Activated CD4-positive, alpha-beta T cell treated with anti-CD3 and anti-CD28 coated beads, Interleukin-2, amount 10 ng/mL, durations not matched to agents 7 days and 5 days (primary cell): ENCODE measurements around the gene RHOF. TPM values are rescaled to one million over a fixed set of nuclear protein-coding genes. Genes with fewer than 3 reads are reported as not detected.
"Not testable (repeated sequence)": the region's sequence is repeated elsewhere in the genome, so short reads cannot be mapped to it uniquely, and the experiment has no call there.

ENCODE experiments used
- CTCF ChIA-PET: fragments of 350-600 bp; sonication (Branson Sonifier 250); formaldehyde crosslinking; loops from one replicate; lab custom pipeline; 2021; ENCODE audit warnings: antibody characterized with exemption; lab: Charles Lee
- POLR2A ChIA-PET: fragments of 350-600 bp; sonication (Branson Sonifier 250); formaldehyde crosslinking; loops from one replicate; lab custom pipeline; 2021; ENCODE audit warnings: antibody characterized with exemption; lab: Charles Lee
- DNase-seq: peaks from one replicate; pipeline ENCODE4 v3.0.0-alpha.2; 2020
- H3K27ac Mint-ChIP-seq: one replicate; pipeline ENCODE4 v1.8.0; 2021; ENCODE audit warnings: mild to moderate bottlenecking, moderate library complexity, mixed read lengths
- H3K27me3 Mint-ChIP-seq: one replicate; pipeline ENCODE4 v1.8.0; 2021; ENCODE audit warnings: mixed read lengths
- H3K36me3 Mint-ChIP-seq: one replicate; pipeline ENCODE4 v1.8.0; 2021; ENCODE audit warnings: low read depth, mixed read lengths
- H3K4me1 Mint-ChIP-seq: one replicate; pipeline ENCODE4 v1.8.0; 2021; ENCODE audit warnings: mixed read lengths
- H3K4me3 Mint-ChIP-seq: one replicate; pipeline ENCODE4 v1.8.0; 2021; ENCODE audit warnings: mild to moderate bottlenecking, moderate library complexity, mixed read lengths
- H3K9me3 Mint-ChIP-seq: one replicate; pipeline ENCODE4 v1.8.0; 2021; ENCODE audit warnings: mixed read lengths
- total RNA-seq, 2 experiments: library from RNA; stranded (reverse); gene quantifications; one replicate each; pipeline ENCODE4 v1.2.3, GENCODE V29; 2021

The RHOF gene
- total RNA-seq, 2 experiments from 2014 or later: 132 to 148 TPM

DNA sequence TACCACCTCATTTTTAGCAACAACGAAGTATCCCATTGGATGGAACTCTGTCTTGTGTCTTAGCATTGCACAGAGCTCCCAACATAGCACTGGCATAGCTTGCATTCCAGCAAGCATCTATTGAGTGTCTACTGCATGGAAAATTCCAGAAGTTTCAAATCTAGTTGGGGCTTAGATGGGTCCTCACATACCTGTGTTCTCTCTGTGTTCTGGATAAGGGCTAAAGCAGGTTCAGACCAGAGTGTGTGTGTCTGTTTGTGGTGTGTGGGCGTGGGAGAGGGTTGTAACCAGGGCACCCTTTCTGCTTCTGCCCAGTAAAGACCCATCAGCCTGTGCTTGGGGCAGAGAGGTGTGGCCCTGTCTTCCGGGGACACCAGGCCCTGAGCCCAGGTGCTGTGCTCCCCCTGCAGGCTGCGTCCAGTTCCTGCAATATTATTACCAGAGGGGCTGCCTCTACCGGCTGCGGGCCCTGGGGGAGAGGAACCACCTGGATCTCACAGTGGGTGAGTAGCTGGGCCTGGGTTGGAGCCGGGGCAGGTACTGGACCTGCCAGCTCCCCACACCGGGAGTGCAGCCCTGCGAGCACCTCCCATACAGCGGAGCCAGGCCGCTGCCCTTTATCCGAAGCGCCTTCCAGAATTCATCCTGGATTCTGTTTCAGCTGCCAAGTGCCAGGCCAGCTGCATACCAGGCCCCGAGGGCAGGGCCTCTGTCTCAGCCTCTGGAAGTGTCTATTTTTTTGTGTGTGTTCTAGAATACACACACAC lies 20.3 kb downstream of the RHOF start:
- Mint-ChIP-seq H3K4me3 (no peak overlapping the region), H3K27ac (peak overlapping the region; percentile 81), H3K9me3 (no peaks in the 10 kb centered on the region), H3K4me1 (peaks cover 20% of the 10 kb centered on the region), H3K27me3 (no peaks in the 10 kb centered on the region), H3K36me3 (no peaks in the 10 kb centered on the region)
- CTCF ChIA-PET: interaction anchor here (0.6 to 40.9 kb wide), 19 partner anchors 9 to 766 kb away, joined by 3 to 1058 read pairs (median 4); partner anchors contain the start of genes RHOF, SETD1B and TMEM120B
- DNase-seq: peak; percentile 87
- POLR2A ChIA-PET: interaction anchor here (0.6 kb wide), 1 partner anchor 20 kb away, joined by 4 read pairs; the partner anchor contains the start of gene RHOF

GRCh38 chr12:121770813-121771625 lies 22.5 kb downstream of the RHOF start:
- CTCF ChIA-PET: interaction anchor here (0.6 to 40.9 kb wide), 2 partner anchors 29 to 604 kb away, joined by 3 to 1058 read pairs; partner anchors contain the start of genes RHOF and SETD1B
- POLR2A ChIA-PET: interaction anchor here (0.6 kb wide), 1 partner anchor 318 kb away, joined by 3 read pairs; no protein-coding TSS in a partner anchor
- H3K27ac Mint-ChIP-seq: no peak overlapping the region
- H3K27me3 Mint-ChIP-seq: no peaks in the 10 kb centered on the region
- H3K4me3 Mint-ChIP-seq: no peak overlapping the region
- no peak for DNase-seq
- peaks cover 12% of the 10 kb centered on the region for H3K4me1 Mint-ChIP-seq
- H3K9me3 Mint-ChIP-seq: no peaks in the 10 kb centered on the region
- no peaks in the 10 kb centered on the region for H3K36me3 Mint-ChIP-seq

DNA sequence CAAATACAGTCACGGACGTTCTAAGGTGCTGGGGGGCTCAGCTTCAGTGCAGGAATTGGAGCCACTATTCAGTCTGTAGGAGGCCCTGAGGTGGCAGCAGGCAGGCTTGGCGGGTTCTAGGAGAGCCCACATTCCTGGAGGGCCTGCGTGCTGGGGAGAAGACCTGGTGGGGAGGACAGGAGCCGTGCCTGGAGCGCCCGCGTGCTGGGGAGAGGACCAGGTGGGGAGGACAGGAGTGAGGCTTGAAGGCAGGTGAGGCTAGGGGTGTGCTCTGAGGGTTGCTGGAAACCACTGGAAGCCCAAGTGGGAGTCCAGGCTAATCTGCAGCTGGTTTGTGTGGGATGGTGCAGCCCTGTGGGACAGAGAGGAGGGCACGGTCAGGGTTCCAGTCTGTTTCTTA lies 23.1 kb downstream of the RHOF start:
- Mint-ChIP-seq H3K4me3 (no peak overlapping the region), H3K4me1 (peaks cover 11% of the 10 kb centered on the region), H3K27ac (no peak overlapping the region), H3K9me3 (no peaks in the 10 kb centered on the region), H3K27me3 (no peaks in the 10 kb centered on the region), H3K36me3 (no peaks in the 10 kb centered on the region)
- CTCF ChIA-PET: interaction anchor here (1.1 to 40.9 kb wide), 2 partner anchors 13 to 30 kb away, joined by 3 to 1058 read pairs; partner anchors contain the start of genes RHOF and SETD1B
- no peak for DNase-seq
- POLR2A ChIA-PET: no interaction called here

DNA sequence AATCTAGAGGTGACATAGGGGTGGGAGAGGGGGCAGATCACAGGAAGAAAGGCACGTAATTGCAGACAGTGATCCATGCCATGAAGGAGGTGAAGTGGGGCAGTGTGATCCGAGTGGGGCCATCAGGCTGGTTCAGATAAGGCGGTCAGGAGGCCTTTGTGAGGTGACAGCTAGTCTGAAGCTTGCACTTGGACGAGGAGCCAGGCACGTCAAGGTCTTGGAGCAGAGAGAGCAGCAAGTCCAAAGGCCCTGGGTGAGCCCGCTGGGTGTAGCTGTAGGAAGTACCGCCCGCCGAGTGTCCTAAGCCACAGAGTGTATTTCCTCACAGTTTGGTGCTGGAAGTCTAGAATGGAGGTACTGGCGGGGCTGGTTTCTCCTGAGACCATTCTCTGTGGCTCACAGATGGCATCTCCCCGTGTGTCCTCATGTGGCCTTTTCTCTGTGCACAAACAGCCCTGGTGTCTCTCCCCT lies 23.6 kb downstream of the RHOF start:
- peaks cover 11% of the 10 kb centered on the region for H3K4me1 Mint-ChIP-seq
- CTCF ChIA-PET: interaction anchor here (0.5 to 40.9 kb wide), 4 partner anchors 13 to 218 kb away, joined by 3 to 1058 read pairs (median 3); partner anchors contain the start of genes RHOF and SETD1B

GRCh38 chr12:121769297-121769830 lies 24.1 kb downstream of the RHOF start:
- H3K36me3 Mint-ChIP-seq: no peaks in the 10 kb centered on the region
- POLR2A ChIA-PET: no interaction called here

More for the DNA sequence above, 23.6 kb downstream of the RHOF start:
- Mint-ChIP-seq H3K27me3 (no peaks in the 10 kb centered on the region), H3K36me3 (no peaks in the 10 kb centered on the region), H3K27ac (no peak overlapping the region), H3K4me3 (no peak overlapping the region), H3K9me3 (no peaks in the 10 kb centered on the region)
- POLR2A ChIA-PET: no interaction called here
- no peak for DNase-seq

DNA sequence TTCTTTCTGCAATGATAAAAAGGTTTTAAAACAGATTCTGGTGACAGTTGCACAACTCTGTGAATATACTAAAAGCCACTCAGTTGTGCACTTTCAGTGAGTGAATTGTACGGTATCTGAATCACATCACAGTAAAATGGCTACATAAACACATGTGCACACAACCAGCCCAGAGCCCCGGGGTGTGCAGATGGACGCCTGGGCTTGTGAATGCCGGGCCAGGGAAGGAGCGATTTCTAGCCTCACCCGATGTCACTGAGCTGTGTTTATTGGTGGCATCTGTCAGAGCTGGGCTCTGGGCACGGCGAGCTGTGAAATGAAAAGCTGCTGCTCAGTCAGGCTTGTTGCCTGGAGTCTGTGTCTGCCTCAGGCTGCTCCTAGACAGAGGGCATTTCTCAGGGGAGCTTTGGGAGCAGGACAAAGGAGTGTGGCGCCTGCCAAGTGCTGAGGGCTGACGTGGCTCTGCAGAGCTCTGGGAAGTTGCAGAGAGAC lies 25.9 kb downstream of the RHOF start:
- Mint-ChIP-seq H3K4me3 (no peak overlapping the region), H3K36me3 (no peaks in the 10 kb centered on the region), H3K27me3 (no peaks in the 10 kb centered on the region), H3K27ac (no peak overlapping the region), H3K9me3 (no peaks in the 10 kb centered on the region), H3K4me1 (peaks cover 1% of the 10 kb centered on the region)
- ChIA-PET POLR2A (no interaction called here), CTCF (interaction anchor here (0.6 to 40.9 kb wide), 5 partner anchors 9 to 33 kb away, joined by 3 to 1058 read pairs (median 7); partner anchors contain the start of genes RHOF and SETD1B)
- DNase-seq: no peak

More at GRCh38 chr12:121769297-121769830, 24.1 kb downstream of the RHOF start:
- Mint-ChIP-seq H3K4me1 (peaks cover 11% of the 10 kb centered on the region), H3K27me3 (no peaks in the 10 kb centered on the region), H3K27ac (no peak overlapping the region), H3K9me3 (no peaks in the 10 kb centered on the region), H3K4me3 (no peak overlapping the region)
- CTCF ChIA-PET: interaction anchor here (0.5 to 40.9 kb wide), 5 partner anchors 12 to 218 kb away, joined by 3 to 1058 read pairs (median 3); partner anchors contain the start of genes RHOF and SETD1B
- DNase-seq: no peak

- CTCF ChIA-PET: interaction anchor here (1.2 to 40.9 kb wide), 4 partner anchors 10 to 324 kb away, joined by 3 to 1058 read pairs (median 4); partner anchors contain the start of genes RHOF and SETD1B
These were observed 27.0 kb downstream of the RHOF start for GRCh38 chr12:121766290-121767039.

GRCh38 chr12:121765573-121765972 lies 27.9 kb downstream of the RHOF start:
- no peaks in the 10 kb centered on the region for H3K36me3 Mint-ChIP-seq
- no peak overlapping the region for H3K27ac Mint-ChIP-seq
- no peaks in the 10 kb centered on the region for H3K4me1 Mint-ChIP-seq
- POLR2A ChIA-PET: no interaction called here
- no peaks in the 10 kb centered on the region for H3K27me3 Mint-ChIP-seq
- no peak overlapping the region for H3K4me3 Mint-ChIP-seq
- no peaks in the 10 kb centered on the region for H3K9me3 Mint-ChIP-seq
- DNase-seq: no peak
- CTCF ChIA-PET: interaction anchor here (0.9 to 40.9 kb wide), 4 partner anchors 12 to 323 kb away, joined by 3 to 1058 read pairs (median 4); partner anchors contain the start of genes RHOF and SETD1B

More at GRCh38 chr12:121766290-121767039, 27.0 kb downstream of the RHOF start:
- no peak overlapping the region for H3K27ac Mint-ChIP-seq
- POLR2A ChIA-PET: no interaction called here
- no peaks in the 10 kb centered on the region for H3K36me3 Mint-ChIP-seq
- no peaks in the 10 kb centered on the region for H3K27me3 Mint-ChIP-seq
- H3K9me3 Mint-ChIP-seq: no peaks in the 10 kb centered on the region
- no peaks in the 10 kb centered on the region for H3K4me1 Mint-ChIP-seq
- DNase-seq: no peak
- H3K4me3 Mint-ChIP-seq: no peak overlapping the region

DNA sequence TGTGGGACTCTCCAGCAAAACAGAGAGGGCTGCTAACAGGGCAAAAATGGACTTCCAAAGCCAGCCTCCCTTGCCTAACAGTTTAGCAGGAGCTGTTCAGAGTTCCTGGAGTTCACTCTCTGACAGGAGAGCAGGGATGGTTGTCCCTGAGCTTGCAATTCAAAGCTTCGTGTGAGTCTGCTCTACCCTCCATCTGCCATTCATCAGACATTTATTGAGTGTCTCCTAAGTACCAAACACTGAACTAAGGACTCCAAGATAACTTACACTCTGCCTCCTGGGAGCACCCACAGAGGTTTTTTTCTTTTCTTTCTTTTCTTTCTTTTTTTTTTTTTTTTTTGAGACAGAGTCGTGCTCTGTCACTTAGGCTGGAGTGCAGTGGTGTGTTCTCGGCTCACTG lies 28.7 kb downstream of the RHOF start:
- no peak overlapping the region for H3K27ac Mint-ChIP-seq
- no peaks in the 10 kb centered on the region for H3K9me3 Mint-ChIP-seq
- no peak overlapping the region for H3K4me3 Mint-ChIP-seq
- ChIA-PET POLR2A (no interaction called here), CTCF (interaction anchor here (0.9 to 40.9 kb wide), 4 partner anchors 8 to 35 kb away, joined by 3 to 1058 read pairs (median 4); partner anchors contain the start of genes RHOF and SETD1B)
- H3K36me3 Mint-ChIP-seq: no peaks in the 10 kb centered on the region
- DNase-seq: no peak
- H3K4me1 Mint-ChIP-seq: no peaks in the 10 kb centered on the region
- H3K27me3 Mint-ChIP-seq: no peaks in the 10 kb centered on the region

DNA sequence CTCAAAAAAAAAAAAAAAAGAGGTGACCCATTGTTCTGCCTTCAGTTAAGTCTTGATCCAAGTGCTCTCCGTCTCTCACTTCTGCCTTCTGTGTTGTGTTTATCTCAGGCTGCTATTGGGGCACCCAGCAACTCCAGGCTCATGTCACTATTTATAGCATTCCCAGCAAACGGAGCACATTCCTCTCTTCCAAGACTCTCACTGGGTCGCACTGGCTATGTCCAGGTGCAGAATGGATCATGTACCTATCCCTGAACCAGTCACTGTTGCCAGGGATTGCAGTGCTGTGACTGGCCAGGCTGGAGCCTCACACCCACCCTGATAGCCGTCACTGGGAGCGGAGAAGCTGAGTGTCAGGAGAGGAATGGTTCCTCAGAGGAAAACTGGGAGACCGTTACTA lies 31.2 kb downstream of the RHOF start:
- Mint-ChIP-seq H3K4me3 (no peak overlapping the region), H3K27ac (no peak overlapping the region)
- POLR2A ChIA-PET: no interaction called here

GRCh38 chr12:121758536-121758935 lies 35.0 kb downstream of the RHOF start:
- CTCF ChIA-PET: interaction anchor here (0.7 to 1.4 kb wide), 2 partner anchors 36 to 190 kb away, joined by 3 to 9 read pairs; no protein-coding TSS in a partner anchor
- H3K9me3 Mint-ChIP-seq, H3K4me3 Mint-ChIP-seq, POLR2A ChIA-PET, DNase-seq, H3K27ac Mint-ChIP-seq, H3K36me3 Mint-ChIP-seq, H3K27me3 Mint-ChIP-seq: not testable (repeated sequence)
- H3K4me1 Mint-ChIP-seq: peaks cover 15% of the 10 kb centered on the region

More for the DNA sequence above, 31.2 kb downstream of the RHOF start:
- DNase-seq: no peak
- Mint-ChIP-seq H3K36me3 (no peaks in the 10 kb centered on the region), H3K9me3 (no peaks in the 10 kb centered on the region), H3K27me3 (no peaks in the 10 kb centered on the region), H3K4me1 (no peaks in the 10 kb centered on the region)
- CTCF ChIA-PET: interaction anchor here (1.0 to 1.5 kb wide), 2 partner anchors 32 to 36 kb away, joined by 3 to 6 read pairs; no protein-coding TSS in a partner anchor
